HG03097 (cell line): Measurements from ENCODE around the gene KCNH5.

Source experiments
- ATAC-seq: cut with Tn5 transposase; IDR thresholded peaks from one replicate; pipeline ENCODE4 v1.9.1; 2021; ENCODE audit not compliant: unreplicated experiment, low FRiP score

The KCNH5 gene

DNA sequence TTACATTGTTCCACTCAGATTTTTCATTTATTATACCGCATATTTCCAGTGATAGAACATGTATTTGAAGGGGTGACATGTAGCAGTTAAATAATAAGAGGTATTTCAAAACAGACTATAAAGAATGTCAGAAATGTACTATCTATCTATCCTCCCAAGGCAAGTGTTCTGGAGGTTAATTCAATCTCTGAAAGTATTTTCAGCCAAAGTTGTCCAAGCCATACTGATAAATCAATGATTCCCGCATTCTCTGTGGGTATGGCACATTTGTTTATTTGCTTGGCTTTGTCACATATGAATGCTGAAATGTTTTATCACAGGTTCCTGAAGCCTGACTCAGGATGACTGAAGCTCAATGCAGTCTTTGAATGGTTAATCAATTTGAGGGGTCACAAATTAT is 35.8 kb downstream of the KCNH5 start:
- no peak for ATAC-seq

DNA sequence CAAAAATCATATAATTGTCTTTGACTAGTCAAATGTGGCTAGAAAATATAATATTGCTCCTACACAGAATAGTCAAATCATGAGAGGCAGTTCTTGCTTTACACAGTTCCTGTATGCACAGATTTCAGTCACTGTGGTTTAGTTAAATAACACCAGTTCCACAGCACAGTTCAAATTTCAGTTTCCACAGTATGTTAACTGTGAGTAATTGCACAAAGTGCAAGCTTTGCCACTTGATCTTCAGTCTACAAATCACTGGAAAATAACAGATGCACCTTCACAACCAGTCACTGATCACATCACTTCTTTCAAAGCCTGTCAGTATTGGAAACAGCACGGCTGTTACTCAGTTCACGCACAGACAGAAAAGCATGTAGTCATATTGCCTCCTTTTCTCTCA is 38.7 kb downstream of the KCNH5 start:
- ATAC-seq = no peak

DNA sequence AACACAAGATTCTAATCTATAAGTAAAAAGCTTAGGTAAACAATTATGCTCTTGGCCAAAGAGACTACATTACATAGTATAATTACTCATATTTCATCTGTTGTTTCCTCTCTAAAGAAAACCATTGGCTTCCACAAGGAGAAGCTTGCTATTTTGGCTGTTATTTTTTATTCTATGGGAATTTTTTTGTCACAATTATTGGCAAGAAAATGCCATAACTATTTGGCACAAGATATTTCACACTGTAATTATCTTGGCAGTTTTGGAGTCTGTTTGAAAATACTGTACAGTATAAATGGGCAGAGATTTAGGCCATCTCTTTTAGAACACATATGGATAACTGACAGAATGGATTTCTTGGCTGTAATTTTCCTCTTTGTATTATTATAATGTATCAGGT is 51.2 kb downstream of the KCNH5 start:
- no peak for ATAC-seq

GRCh38 chr14:62988967-62989366 is 56.3 kb downstream of the KCNH5 start:
- no peak for ATAC-seq

DNA sequence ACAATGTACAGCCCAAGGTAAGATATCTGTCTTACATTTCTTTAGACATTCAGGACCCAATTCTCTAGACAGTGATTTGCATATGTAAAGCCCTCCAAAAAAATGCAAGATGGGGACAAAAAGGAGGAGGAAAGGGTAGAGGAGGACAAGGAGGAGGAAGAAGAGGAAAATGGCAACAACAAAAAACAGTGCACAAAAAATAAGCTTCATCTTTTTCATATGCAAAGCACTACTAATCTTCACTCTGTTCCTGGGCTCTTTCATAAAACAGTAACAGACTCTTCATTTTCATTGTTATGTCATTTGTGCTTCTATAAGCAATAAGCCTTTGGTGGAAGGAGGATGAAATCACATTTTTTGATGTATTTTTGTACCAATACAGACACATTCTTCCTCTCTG is 61.4 kb downstream of the KCNH5 start:
- no peak for ATAC-seq

GRCh38 chr14:62980693-62981092 is 64.6 kb downstream of the KCNH5 start:
- no peak for ATAC-seq

DNA sequence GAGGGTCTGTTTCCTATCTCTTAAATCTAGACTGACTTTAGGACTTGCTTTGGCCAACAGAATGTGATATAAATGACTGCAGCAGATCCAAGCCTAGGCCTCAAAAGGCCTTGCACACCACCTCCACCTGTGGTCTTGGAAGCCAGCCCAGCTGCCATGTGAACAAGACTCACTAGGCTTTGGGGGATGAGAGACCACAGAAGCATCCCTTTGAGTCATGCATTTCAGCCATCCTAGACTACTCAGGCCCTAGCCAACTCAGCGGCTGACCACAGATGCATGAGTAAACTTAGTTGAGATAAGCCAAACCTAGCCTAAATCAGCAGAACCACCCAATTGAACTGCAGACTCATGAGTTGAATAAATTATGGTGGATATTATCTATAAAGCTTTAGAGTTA is 87.7 kb downstream of the KCNH5 start:
- ATAC-seq = no peak

GRCh38 chr14:62956413-62956812 is 88.8 kb downstream of the KCNH5 start:
- ATAC-seq = no peak

- ATAC-seq = no peak
These were observed 91.1 kb downstream of the KCNH5 start for GRCh38 chr14:62954165-62954564.

DNA sequence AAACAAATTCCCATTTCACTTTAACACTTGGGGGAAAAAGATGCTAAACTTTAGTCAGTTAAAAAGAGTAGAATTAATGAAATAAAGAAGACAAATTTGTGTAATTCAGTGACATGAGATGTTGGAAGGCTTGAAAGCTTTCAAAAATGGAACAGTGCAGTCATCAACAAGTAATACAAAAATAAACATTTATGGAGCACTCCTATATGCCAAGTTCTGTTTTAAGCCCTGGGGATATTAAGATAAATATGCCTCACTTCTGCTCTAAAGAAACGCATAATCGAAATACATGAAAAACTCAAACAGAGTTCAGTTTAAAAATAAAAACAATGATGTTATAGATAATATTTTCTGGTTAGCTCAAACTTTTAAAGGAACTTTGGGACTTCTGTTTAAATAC is 93.0 kb downstream of the KCNH5 start:
- no peak for ATAC-seq

DNA sequence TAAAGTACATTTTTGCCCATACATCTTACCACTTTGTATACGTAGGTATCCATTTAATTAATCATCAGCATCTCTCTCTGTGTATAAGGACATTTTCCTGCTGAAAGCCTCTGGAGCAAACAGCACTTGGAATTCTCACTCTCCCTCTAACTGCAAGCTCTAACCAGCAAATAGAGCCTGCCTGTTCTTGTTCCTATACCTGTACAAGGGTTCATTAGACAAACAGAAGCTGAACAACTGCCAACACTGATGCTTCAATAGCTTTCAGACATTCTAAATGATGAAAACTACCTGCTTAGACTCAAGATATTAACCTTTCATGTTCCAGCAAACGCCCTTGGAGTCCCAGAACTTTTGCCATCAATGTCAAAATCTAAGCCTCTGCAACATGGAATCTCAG is 98.0 kb downstream of the KCNH5 start:
- no peak for ATAC-seq

- ATAC-seq = no peak
These were observed 99.0 kb downstream of the KCNH5 start for GRCh38 chr14:62946221-62946620.

DNA sequence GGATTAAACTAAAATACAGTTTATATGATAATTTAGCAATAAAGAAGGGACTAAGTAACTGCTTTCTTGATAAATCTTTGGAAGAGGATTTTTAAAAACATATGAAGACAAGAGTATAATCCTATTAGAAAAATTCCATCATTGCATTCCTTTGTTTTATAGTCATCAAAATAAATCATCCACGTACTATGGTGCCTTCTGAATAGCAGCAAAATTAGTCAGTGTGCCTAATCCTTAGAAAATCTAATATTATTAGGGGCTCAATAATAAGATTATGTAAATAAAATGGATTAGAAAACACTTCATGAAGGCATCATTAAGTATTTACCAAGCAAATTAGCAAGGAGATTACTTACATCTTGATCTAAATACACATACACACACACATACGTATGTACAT is 102.1 kb downstream of the KCNH5 start:
- ATAC-seq = no peak

- ATAC-seq = no peak
These were observed 105.3 kb downstream of the KCNH5 start for GRCh38 chr14:62939970-62940369.

- no peak for ATAC-seq
These were observed 106.5 kb downstream of the KCNH5 start for GRCh38 chr14:62938778-62939177.

DNA sequence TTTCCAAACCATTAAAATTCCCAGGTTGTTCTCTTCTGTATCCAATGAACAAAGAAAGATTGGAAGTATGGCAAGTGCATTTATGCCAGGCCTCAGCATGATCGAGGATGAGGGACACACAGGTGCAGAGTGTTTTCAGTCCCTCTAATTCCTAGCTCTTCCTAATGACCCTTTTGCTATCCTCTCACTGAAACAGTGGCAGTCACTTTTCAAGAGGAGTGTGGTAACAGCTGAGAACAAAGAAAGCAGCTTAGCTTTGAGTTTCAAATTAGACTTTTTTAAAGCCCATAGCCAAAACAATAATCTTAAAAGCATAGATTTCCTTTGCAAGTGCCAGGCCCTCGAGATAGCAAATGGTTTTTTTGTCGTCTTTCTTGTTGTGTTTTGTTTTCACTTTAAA is 110.8 kb downstream of the KCNH5 start:
- no peak for ATAC-seq

DNA sequence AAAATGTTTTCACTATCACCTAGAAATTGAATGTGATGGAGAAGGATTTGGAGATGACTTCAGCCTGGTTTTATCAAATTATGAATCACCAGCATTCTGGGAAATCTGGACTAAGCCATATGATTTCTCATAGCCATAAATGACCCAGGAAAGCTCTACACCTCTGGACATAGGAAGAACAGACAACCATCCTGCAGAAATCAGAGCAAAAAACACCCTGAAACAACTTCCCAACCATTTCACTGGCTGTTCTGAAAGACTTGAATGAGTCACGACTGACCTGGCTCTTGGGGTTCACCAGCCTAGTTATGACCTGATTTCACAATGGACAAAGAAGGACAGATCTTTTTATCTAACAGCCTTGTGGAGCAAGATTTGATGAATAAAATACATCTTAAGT is 123.8 kb downstream of the KCNH5 start:
- no peak for ATAC-seq

GRCh38 chr14:62916551-62916950 is 128.7 kb downstream of the KCNH5 start:
- no peak for ATAC-seq

- no peak for ATAC-seq
These were observed 130.4 kb downstream of the KCNH5 start for GRCh38 chr14:62914873-62915272.

- ATAC-seq = no peak
These were observed 131.2 kb downstream of the KCNH5 start for GRCh38 chr14:62914025-62914424.

DNA sequence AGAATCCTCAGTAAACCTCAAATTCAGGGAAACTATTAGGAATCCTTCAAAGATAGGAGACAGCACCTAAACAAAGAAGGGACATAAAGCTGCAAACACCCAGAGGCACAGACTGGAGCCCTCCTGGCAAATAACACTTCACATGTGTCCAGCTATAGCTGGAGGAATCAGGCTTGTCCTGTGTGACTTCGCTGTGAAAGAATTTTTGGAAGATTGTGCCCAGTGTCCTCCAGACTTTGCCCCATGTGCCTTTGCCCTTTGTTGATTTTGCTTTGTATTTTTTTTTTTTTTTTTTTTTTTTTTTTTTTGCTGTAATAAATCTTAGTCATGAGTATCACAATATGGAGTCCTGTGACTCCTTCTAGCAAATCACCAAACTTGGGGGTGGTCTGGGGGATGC is 136.8 kb downstream of the KCNH5 start:
- ATAC-seq = no peak

GRCh38 chr14:62905566-62905965 is 139.7 kb downstream of the KCNH5 start:
- no peak for ATAC-seq

DNA sequence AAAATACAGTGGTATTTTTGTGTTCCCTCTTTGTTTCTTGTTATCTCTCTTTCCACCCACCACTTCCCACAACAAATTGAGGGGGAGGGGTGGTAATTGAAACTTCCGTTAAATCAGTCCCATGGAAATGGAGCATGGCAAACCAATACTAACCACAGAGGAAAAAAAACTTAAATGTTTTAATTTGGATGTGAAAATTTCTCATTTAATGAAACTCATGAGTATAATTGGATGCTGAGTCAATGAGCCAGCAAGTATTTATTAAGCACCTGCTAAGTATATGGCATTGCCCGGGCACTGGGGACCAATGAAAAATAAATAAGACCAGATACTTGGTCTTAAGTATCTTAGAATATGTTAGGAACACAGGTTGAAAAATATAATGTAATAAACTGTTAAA is 147.5 kb downstream of the KCNH5 start:
- no peak for ATAC-seq
